ENCODE results near the gene IYD.

IYD gene

DNA sequence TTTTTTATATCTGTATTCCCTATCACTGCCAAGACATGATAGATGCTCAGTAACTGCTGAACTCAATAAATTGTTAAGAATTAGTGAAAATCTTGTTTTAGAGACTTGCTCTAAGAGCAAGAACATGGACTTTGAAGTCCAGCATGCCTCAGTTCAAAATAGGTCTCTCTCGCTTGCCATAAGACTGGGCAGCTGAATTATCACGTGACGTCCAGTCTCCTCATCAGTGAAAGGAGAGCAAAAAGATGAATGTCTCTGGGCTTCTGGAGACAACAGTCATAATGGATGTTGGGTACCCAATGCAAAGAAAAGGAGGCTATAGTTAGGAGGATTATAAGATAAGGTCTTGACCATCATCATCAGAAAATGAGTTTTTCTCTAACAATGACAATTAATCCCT, 82.1 kb downstream of the IYD start:
- Histone ChIP-seq H3K27ac (no peak overlapping the region), H3K4me2 (no peak overlapping the region), H3K4me3 (no peak overlapping the region), H4K20me1 (no peaks in the 10 kb centered on the region), H3K9me3 (replicated peaks in 1 of 11) (no peaks in the 10 kb centered on the region), H3K4me1 (peaks cover 0 to 16% (median 10%) of the 10 kb centered on the region in 10 experiments; a peak in 12 of 20 replicates), H3K27me3 (no peaks in the 10 kb centered on the region), H3K9ac (no peak overlapping the region), H3K36me3 (no peaks in the 10 kb centered on the region)
- TF ChIP-seq Cebpa-rat (IDR thresholded peaks at IDR 0.05), result no peak

DNA sequence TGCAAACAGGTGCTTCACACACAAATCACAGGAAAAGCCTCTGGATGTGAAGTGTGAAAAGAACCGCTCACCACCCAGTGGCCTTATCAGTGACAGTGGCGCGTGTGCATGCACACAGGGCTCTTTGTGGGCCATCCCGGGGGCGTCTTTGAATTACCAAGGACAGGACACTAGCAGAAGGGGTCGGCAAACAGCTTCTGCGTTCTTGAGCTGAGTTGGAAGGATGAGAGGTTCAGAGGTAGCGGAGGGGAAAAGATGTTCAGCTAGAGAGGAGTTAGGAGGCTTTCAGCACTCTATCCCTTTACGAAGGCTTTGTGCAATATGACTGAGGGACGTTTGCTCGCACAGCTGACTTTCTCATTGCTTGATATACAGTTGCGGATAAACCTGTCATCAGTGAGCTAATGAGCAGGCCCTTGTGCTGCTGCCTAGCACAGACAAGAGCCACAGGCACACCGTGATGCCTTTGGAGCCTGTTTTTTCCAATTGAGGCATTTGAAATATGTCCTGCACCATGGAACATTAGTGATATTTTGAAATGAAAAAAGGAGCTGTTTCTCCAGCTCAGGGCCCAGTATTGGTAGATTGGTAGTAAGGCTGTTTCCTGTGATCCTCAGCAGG, 83.1 kb downstream of the IYD start:
- H3K36me3 ChIP-seq, result no peaks in the 10 kb centered on the region
- TF ChIP-seq Cebpa-rat (IDR thresholded peaks at IDR 0.05), result no peak
- peaks cover 0 to 23% (median 16%) of the 10 kb centered on the region in 10 experiments; a peak in 13 of 20 replicates for H3K4me1 ChIP-seq
- no peak overlapping the region for H3K4me3 ChIP-seq
- no peak overlapping the region for H3K27ac ChIP-seq
- no peaks in the 10 kb centered on the region for H3K9me3 ChIP-seq (replicated peaks in 1 of 11)
- no peaks in the 10 kb centered on the region for H4K20me1 ChIP-seq
- no peak overlapping the region for H3K9ac ChIP-seq
- H3K4me2 ChIP-seq, result no peak overlapping the region
- H3K27me3 ChIP-seq, result no peaks in the 10 kb centered on the region

GRCh38 chr6:150452428-150453243, 83.8 kb downstream of the IYD start:
- no peak for TF ChIP-seq Cebpa-rat (IDR thresholded peaks at IDR 0.05)
- peaks cover 0 to 23% (median 16%) of the 10 kb centered on the region in 10 experiments; a peak in 13 of 20 replicates for H3K4me1 ChIP-seq
- H3K9ac ChIP-seq, result no peak overlapping the region
- no peaks in the 10 kb centered on the region for H4K20me1 ChIP-seq
- no peaks in the 10 kb centered on the region for H3K27me3 ChIP-seq
- no peak overlapping the region for H3K4me3 ChIP-seq
- no peaks in the 10 kb centered on the region for H3K36me3 ChIP-seq
- no peak overlapping the region for H3K27ac ChIP-seq
- no peaks in the 10 kb centered on the region for H3K9me3 ChIP-seq (replicated peaks in 1 of 11)
- no peak overlapping the region for H3K4me2 ChIP-seq

DNA sequence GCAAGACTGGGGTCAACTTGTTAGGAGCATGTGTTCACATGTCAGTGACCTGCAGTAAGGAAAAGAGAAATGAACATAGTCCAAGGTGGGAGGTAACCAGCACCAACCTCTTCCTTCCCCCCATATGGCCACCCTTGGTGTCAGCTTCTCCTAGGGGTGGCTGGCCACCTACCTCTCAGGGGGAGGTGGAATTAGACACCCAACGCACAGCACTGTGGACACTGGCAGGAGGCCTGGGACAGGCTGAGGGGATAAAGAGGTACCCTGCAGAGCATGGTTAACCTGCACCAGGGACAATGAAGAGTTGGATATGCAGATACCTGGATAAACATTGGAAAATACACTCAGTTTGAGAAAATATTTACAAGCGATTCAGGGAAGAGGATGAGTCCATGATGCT, 84.5 kb downstream of the IYD start:
- Histone ChIP-seq H3K27ac (no peak overlapping the region), H3K27me3 (no peaks in the 10 kb centered on the region), H4K20me1 (no peaks in the 10 kb centered on the region), H3K9me3 (replicated peaks in 1 of 11) (no peaks in the 10 kb centered on the region), H3K4me2 (no peak overlapping the region), H3K36me3 (no peaks in the 10 kb centered on the region), H3K4me1 (peaks cover 0 to 23% (median 16%) of the 10 kb centered on the region in 10 experiments; a peak in 13 of 20 replicates), H3K4me3 (no peak overlapping the region), H3K9ac (no peak overlapping the region)
- no peak for TF ChIP-seq Cebpa-rat (IDR thresholded peaks at IDR 0.05)

Data from BLaER1 treated with 17β-estradiol and CSF1 and Interleukin-3, amounts not matched to agents 10 nM and 100 nM (cell line).